Hematopoietic multipotent progenitor cell (in vitro differentiated cells): ENCODE results near the gene KCNQ5. TPM values are rescaled to one million over a fixed set of nuclear protein-coding genes. Genes with fewer than 3 reads are reported as not detected.

Source experiments
- DNase-seq, 3 donors: peaks; one replicate each; pipeline ENCODE4 v3.0.0-alpha.2; 2011 to 2015; ENCODE audit warnings: low read depth in 2 of 3, low spot score in 2 of 3
- total RNA-seq: library from RNA; depleted of rRNA; stranded (reverse); fragments of >200 nt; gene quantifications from one replicate; pipeline ENCODE4 v1.2.3, GENCODE V29; 2012

The KCNQ5 gene
- total RNA-seq, 1 donor, result 6.7 TPM

DNA sequence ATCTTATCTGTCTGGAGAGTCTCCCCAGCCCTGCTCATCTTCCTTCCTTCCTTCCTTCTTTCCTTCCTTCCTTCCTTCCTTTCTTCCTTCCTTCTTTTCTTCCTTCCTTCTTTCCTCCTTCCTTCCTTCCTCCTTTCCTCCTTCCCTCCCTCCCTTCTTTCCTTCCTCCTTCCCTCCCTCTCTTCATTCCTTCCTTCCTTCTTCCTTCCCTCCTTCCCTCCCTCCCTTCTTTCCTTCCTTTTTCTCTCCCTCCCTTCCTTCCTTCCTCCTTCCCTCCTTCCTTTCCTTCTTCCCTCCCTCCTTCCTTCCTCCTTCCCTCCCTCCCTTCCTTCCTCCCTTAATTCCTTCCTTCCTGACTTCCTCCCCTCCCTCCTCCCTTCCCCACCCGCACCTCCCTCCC lies 319.4 kb downstream of the KCNQ5 start:
- DNase-seq, result no peak

GRCh38 chr6:72941751-72942150 lies 319.9 kb downstream of the KCNQ5 start:
- DNase-seq, result no peak

GRCh38 chr6:72943699-72944098 lies 321.8 kb downstream of the KCNQ5 start:
- no peak for DNase-seq

- no peak for DNase-seq
Observed at GRCh38 chr6:72944660-72945059, 322.8 kb downstream of the KCNQ5 start.

- no peak for DNase-seq
Observed at GRCh38 chr6:72946774-72947173, 324.9 kb downstream of the KCNQ5 start.

DNA sequence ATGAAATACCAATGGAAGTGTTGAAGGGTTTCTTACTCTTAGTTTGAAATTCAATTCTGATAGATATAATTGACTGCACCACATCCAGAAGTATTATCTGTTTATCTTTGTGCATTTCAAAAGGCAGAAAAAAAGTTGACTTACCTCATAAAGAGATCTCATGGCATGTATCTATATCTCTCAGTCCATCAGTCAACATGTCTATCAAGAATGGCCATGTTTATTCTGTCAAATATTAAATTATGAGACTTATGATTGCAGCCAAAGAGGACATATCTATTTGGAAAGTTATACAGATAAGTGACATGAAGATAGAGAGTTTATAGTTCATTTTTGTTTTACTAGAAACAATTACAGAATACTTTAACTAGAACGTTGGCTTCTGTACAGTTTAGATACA lies 325.7 kb downstream of the KCNQ5 start:
- DNase-seq, result no peak

GRCh38 chr6:72948153-72948552 lies 326.3 kb downstream of the KCNQ5 start:
- DNase-seq, result no peak

GRCh38 chr6:72950114-72950860 lies 328.4 kb downstream of the KCNQ5 start:
- DNase-seq, result no peak

GRCh38 chr6:72952808-72953630 lies 331.2 kb downstream of the KCNQ5 start:
- DNase-seq, result no peak

- DNase-seq, result no peak
Observed at GRCh38 chr6:72953971-72954381, 332.1 kb downstream of the KCNQ5 start.

DNA sequence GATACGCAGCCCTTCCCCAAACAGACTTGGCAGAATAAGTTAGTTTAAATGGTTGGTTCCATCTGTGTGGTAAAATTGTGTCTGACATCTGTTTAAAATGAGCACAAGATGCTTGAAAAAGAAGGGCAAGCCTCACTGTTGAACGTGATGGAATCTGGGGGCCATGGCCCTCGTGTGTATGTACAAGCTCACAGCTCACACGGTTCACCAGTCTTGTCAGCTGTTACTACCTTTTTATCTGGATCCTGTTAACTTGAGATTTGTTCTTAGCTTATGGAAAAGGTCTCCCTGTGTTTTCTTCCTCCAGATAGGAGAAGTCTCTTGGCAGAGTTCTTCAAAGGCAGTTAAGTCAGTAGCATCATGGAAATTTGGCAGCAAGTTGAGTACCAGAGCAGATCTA lies 332.9 kb downstream of the KCNQ5 start:
- no peak for DNase-seq

- peak in 1 of 3 donors; percentile 31 for DNase-seq
Observed at GRCh38 chr6:72955666-72956065, 333.8 kb downstream of the KCNQ5 start.

DNA sequence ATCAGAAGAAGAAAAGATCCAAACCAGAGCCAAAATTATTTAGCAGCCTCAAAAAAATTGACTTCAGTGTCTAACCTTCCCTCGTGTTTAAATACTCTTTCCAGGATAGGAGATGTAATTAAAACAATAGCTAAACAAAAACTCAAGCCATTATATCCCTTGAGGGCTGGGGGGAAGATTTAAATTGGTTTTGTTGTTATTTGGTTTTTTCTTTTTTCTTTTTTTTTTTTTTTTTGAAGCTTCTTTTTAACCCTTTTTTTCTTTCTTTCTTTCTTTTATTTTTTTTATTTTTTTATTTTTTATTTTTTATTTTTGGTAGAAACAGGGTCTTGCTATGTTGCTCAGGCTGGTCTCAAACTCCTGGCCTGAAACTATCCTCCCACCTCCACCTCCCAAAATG lies 334.4 kb downstream of the KCNQ5 start:
- DNase-seq, result no peak

GRCh38 chr6:72959821-72960220 lies 338.0 kb downstream of the KCNQ5 start:
- DNase-seq, result no peak

DNA sequence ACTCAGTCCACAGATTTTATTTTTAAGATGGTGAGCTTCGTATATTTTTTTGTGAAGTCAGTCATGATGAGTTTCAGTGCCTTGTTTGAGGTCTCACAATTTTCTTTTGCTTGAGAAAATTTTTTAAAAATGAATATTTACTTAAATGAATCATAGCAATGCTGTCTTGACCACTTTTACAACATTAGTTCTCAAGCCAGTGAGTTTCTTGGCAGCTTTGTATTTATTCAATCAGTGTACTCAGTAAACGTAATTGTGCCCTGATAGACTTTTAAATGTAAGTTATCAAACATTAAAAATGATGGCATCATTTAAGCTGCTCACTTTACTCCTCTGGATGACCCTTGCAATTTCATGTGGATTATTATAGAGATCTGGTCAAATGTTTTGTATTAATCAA lies 342.1 kb downstream of the KCNQ5 start:
- DNase-seq, result no peak

- DNase-seq, result peak in 1 of 3 donors; percentile 21
Observed at GRCh38 chr6:72966628-72967280, 344.9 kb downstream of the KCNQ5 start.

DNA sequence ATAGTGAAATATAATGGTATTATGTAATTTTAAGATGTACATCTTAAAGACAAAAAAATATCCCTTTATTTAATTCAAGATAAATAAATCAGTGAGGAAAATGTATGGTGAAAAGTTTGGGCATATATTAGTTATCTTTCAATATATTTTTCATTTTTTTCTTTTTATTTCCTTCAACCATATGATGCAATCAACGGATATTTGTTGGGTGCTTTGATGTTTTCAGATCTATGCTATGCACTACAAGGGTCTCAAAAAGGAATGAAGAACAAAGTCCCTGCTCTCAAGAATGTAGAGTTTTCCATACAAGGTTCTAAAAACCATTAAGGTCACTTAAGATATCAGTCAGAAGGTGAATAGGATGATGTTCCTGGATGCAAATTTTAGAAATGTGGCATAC lies 345.5 kb downstream of the KCNQ5 start:
- DNase-seq, result no peak

GRCh38 chr6:72968704-72969103 lies 346.8 kb downstream of the KCNQ5 start:
- DNase-seq, result no peak

- no peak for DNase-seq
Observed at GRCh38 chr6:72969666-72970065, 347.8 kb downstream of the KCNQ5 start.

- no peak for DNase-seq
Observed at GRCh38 chr6:72972579-72972978, 350.7 kb downstream of the KCNQ5 start.

- DNase-seq, result no peak
Observed at GRCh38 chr6:72974276-72974675, 352.4 kb downstream of the KCNQ5 start.

GRCh38 chr6:72975352-72975752 lies 353.5 kb downstream of the KCNQ5 start:
- no peak for DNase-seq
